Natural killer cell (primary cell): ENCODE measurements around the gene SERP1. TPM values are rescaled to one million over a fixed set of nuclear protein-coding genes. Genes with fewer than 3 reads are reported as not detected.

ENCODE experiments used
- ATAC-seq, 3 donors: fragments of 150-1000 bp in 2 of 3; fragments of 200-7000 bp in 1 of 3; cut with Tn5 transposase; 1 replicate in 1 of 3; 2 replicates in 2 of 3; pipeline ENCODE4 v1.10.0; 2021; ENCODE audit warnings: mild to moderate bottlenecking in 2 of 3, moderate library complexity in 2 of 3
- DNase-seq, 2 donors: peaks; one replicate each; pipeline versions ENCODE4 v3.0.0 to v3.0.0-alpha.2; 2013 to 2021; ENCODE audit warnings: mixed read lengths in 1 of 2
- H3K27ac ChIP-seq: one replicate; pipeline ENCODE4 v1.5.1; 2013; ENCODE audit warnings: mild to moderate bottlenecking, low read length
- H3K27me3 ChIP-seq: one replicate; pipeline ENCODE4 v1.6.1; 2013; ENCODE audit warnings: low read length; ENCODE audit not compliant: control insufficient read depth, insufficient read depth
- H3K36me3 ChIP-seq: one replicate; pipeline ENCODE4 v1.6.1; 2013; ENCODE audit warnings: low read length; ENCODE audit not compliant: control insufficient read depth, insufficient read depth
- H3K4me1 ChIP-seq: one replicate; pipeline ENCODE4 v1.6.1; 2013; ENCODE audit warnings: low read length; ENCODE audit not compliant: control insufficient read depth, insufficient read depth
- H3K4me3 ChIP-seq: one replicate; pipeline ENCODE4 v1.5.1; 2013; ENCODE audit warnings: low read length
- H3K9me3 ChIP-seq: one replicate; pipeline ENCODE4 v1.6.1; 2013; ENCODE audit warnings: low read length; ENCODE audit not compliant: control insufficient read depth, insufficient read depth
- H3K27ac Mint-ChIP-seq, 2 donors: one replicate each; pipeline ENCODE4 v1.8.0; 2022; ENCODE audit warnings: mild to moderate bottlenecking in 2 of 2, mixed read lengths in 2 of 2, moderate library complexity in 1 of 2
- H3K27me3 Mint-ChIP-seq, 2 donors: one replicate each; pipeline ENCODE4 v1.8.0; 2022; ENCODE audit warnings: low read depth in 2 of 2, mixed read lengths in 2 of 2
- H3K36me3 Mint-ChIP-seq: one replicate; pipeline ENCODE4 v1.8.0; 2022; ENCODE audit warnings: mixed read lengths
- H3K4me1 Mint-ChIP-seq, 2 donors: one replicate each; pipeline ENCODE4 v1.8.0; 2022; ENCODE audit warnings: mixed read lengths in 2 of 2
- H3K4me3 Mint-ChIP-seq: one replicate; pipeline ENCODE4 v1.8.0; 2022; ENCODE audit warnings: mild to moderate bottlenecking, moderate library complexity, mixed read lengths
- H3K9me3 Mint-ChIP-seq, 2 donors: one replicate each; pipeline ENCODE4 v1.8.0; 2022; ENCODE audit warnings: mixed read lengths in 2 of 2
- WGBS: methylation state at CpG from one replicate; pipeline ENCODE4 v1.1.7; 2013; ENCODE audit warnings: missing lambda C conversion rate; ENCODE audit not compliant: insufficient coverage; 5-methylcytosine and 5-hydroxymethylcytosine counted together
- intact Hi-C: fragments of 100-400 bp; cut with micrococcal nuclease; formaldehyde crosslinking; loops from one replicate; pipeline ENCODE4 v1.14.2; 2022
- total RNA-seq, 4 donors: library from RNA; stranded (reverse); fragments of 120-200 nt in 1 of 4; gene quantifications; one replicate each; pipeline versions ENCODE4 v1.2.3 to v1.2.4, GENCODE V29; 2013 to 2022
- TF ChIP-seq, protein P1 (sequence below): fragments of 200-600 bp; IDR thresholded peaks from one replicate; pipeline ENCODE4 v1.8.0; 2022; ENCODE audit warnings: antibody characterized with exemption

The SERP1 gene
- total RNA-seq, 3 donors from 2014 or later (not counting 1 experiment from before 2014, with no cell fraction given): 91.1 to 106 (median 94.9) TPM

GRCh38 chr3:150521463-150521862 is 24.8 kb downstream of the SERP1 start:
- no peak overlapping the region for H3K27ac ChIP-seq
- DNase-seq (no peak), ATAC-seq (no peak)
- 83% methylated on average over 2 of the region's 2 CpGs for WGBS
- TF ChIP-seq, protein P1, sequence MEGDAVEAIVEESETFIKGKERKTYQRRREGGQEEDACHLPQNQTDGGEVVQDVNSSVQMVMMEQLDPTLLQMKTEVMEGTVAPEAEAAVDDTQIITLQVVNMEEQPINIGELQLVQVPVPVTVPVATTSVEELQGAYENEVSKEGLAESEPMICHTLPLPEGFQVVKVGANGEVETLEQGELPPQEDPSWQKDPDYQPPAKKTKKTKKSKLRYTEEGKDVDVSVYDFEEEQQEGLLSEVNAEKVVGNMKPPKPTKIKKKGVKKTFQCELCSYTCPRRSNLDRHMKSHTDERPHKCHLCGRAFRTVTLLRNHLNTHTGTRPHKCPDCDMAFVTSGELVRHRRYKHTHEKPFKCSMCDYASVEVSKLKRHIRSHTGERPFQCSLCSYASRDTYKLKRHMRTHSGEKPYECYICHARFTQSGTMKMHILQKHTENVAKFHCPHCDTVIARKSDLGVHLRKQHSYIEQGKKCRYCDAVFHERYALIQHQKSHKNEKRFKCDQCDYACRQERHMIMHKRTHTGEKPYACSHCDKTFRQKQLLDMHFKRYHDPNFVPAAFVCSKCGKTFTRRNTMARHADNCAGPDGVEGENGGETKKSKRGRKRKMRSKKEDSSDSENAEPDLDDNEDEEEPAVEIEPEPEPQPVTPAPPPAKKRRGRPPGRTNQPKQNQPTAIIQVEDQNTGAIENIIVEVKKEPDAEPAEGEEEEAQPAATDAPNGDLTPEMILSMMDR: no peak
- Mint-ChIP-seq H3K27me3 (no peaks in the 10 kb centered on the region), H3K4me3 (no peak overlapping the region), H3K27ac (no peak overlapping the region), H3K4me1 (no peaks in the 10 kb centered on the region), H3K36me3 (no peaks in the 10 kb centered on the region), H3K9me3 (no peaks in the 10 kb centered on the region)
- no peaks in the 10 kb centered on the region for H3K27me3 ChIP-seq
- no peaks in the 10 kb centered on the region for H3K36me3 ChIP-seq
- H3K4me3 ChIP-seq: no peak overlapping the region
- H3K4me1 ChIP-seq: no peaks in the 10 kb centered on the region
- H3K9me3 ChIP-seq: no peaks in the 10 kb centered on the region
- intact Hi-C loops: no loop called here

DNA sequence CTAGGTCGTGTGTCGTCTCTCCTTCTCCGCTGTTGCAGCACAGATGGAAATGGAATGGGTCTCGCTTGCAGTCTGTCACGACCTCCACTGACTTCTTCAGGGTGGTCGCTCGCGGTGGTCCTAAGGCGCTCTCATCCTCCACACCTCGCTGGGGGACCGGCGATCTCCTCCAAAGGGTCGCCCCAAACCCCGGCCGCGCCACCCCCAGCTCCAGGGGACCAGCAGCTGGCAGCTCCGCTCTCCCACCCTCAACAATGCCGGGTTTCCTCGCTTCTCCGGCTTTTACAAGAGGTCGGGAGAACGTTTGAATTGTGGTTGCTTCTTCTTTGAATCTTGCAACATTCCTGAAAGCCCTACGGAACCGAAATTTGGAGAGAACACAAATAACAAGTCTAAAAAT is 25.9 kb downstream of the SERP1 start:
- no peaks in the 10 kb centered on the region for H3K9me3 ChIP-seq
- no peaks in the 10 kb centered on the region for H3K36me3 Mint-ChIP-seq
- no peaks in the 10 kb centered on the region for H3K4me1 ChIP-seq
- WGBS: 88% methylated on average over 24 of the region's 24 CpGs
- intact Hi-C loops: no loop called here
- no peaks in the 10 kb centered on the region for H3K9me3 Mint-ChIP-seq
- ATAC-seq (no peak), DNase-seq (no peak)
- no peak overlapping the region for H3K4me3 ChIP-seq
- H3K4me1 Mint-ChIP-seq: no peaks in the 10 kb centered on the region
- H3K27ac ChIP-seq: no peak overlapping the region
- H3K27me3 Mint-ChIP-seq: peaks cover 0 to 5% of the 10 kb centered on the region in 2 donors
- TF ChIP-seq, protein P1: no peak
- H3K27ac Mint-ChIP-seq: no peak overlapping the region
- no peak overlapping the region for H3K4me3 Mint-ChIP-seq
- no peaks in the 10 kb centered on the region for H3K36me3 ChIP-seq
- H3K27me3 ChIP-seq: no peaks in the 10 kb centered on the region

DNA sequence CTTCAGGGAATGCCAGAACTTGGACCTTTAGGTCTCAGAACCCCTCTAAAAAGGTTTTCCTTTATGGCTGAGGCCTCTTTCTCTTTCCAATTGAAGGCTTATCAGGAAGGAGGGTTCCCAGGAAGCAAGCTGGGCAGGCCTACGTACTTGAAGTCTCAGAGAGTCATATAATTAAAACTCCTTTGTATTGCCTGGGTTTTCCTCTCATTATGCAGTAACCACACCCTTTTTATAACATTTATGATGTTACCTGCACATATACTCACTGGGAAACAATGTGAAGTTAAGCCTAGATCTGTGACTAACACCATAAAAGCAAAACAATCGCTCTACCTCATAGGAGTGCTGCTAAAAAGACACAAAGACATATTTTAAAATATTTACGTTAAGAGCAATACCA is 27.3 kb downstream of the SERP1 start:
- Mint-ChIP-seq H3K36me3 (no peaks in the 10 kb centered on the region), H3K4me3 (no peak overlapping the region), H3K27ac (no peak overlapping the region), H3K9me3 (no peaks in the 10 kb centered on the region), H3K4me1 (no peaks in the 10 kb centered on the region), H3K27me3 (peaks cover 0 to 7% of the 10 kb centered on the region in 2 donors)
- H3K4me1 ChIP-seq: no peaks in the 10 kb centered on the region
- H3K27me3 ChIP-seq: no peaks in the 10 kb centered on the region
- DNase-seq (no peak), ATAC-seq (no peak)
- intact Hi-C loops: no loop called here
- TF ChIP-seq, protein P1: no peak
- no peak overlapping the region for H3K4me3 ChIP-seq
- H3K36me3 ChIP-seq: no peaks in the 10 kb centered on the region
- 90% methylated on average over 3 of the region's 3 CpGs for WGBS
- H3K27ac ChIP-seq: no peak overlapping the region
- H3K9me3 ChIP-seq: no peaks in the 10 kb centered on the region

- Histone ChIP-seq H3K27ac (no peak overlapping the region), H3K27me3 (no peaks in the 10 kb centered on the region), H3K36me3 (no peaks in the 10 kb centered on the region), H3K4me3 (no peak overlapping the region), H3K9me3 (no peaks in the 10 kb centered on the region), H3K4me1 (no peaks in the 10 kb centered on the region)
- Mint-ChIP-seq H3K9me3 (no peaks in the 10 kb centered on the region), H3K36me3 (no peaks in the 10 kb centered on the region), H3K27ac (no peak overlapping the region), H3K4me1 (no peaks in the 10 kb centered on the region), H3K4me3 (no peak overlapping the region), H3K27me3 (peaks cover 7 to 8% of the 10 kb centered on the region in 2 donors)
- WGBS: 83% methylated on average over 4 of the region's 4 CpGs
- ATAC-seq (no peak), DNase-seq (no peak)
- TF ChIP-seq, protein P1: no peak
- intact Hi-C loops: no loop called here
These were observed 31.1 kb downstream of the SERP1 start for GRCh38 chr3:150515210-150515609.
